RWPE2 (cell line): ENCODE data around the gene RASGRF2.

Source experiments
- ATAC-seq: fragments of 200-7000 bp; cut with Tn5 transposase; 3 replicates; pipeline ENCODE4 v1.9.1; 2021; ENCODE audit warnings: low read depth
- DNase-seq: peaks from one replicate; pipeline ENCODE4 v3.0.0-alpha.2; 2020; ENCODE audit warnings: low spot score
- H3K27ac ChIP-seq: fragments of 450-650 bp; 2 replicates; pipeline ENCODE4 v1.5.1; 2017; ENCODE audit warnings: mild to moderate bottlenecking; ENCODE audit not compliant: poor library complexity, severe bottlenecking
- H3K27me3 ChIP-seq: fragments of 250-450 bp; sonication (Bioruptor Pico); 2 replicates; pipeline ENCODE4 v1.5.1; 2021; ENCODE audit warnings: mild to moderate bottlenecking, moderate library complexity; ENCODE audit not compliant: insufficient read depth, poor library complexity, severe bottlenecking
- H3K36me3 ChIP-seq: fragments of 250-450 bp; sonication (Bioruptor Pico); 2 replicates; pipeline ENCODE4 v1.5.1; 2020; ENCODE audit warnings: low read depth, mild to moderate bottlenecking, moderate library complexity
- H3K4me1 ChIP-seq: fragments of 250-450 bp; sonication (Bioruptor Pico); 2 replicates; pipeline ENCODE4 v1.5.1; 2021; ENCODE audit warnings: mild to moderate bottlenecking, moderate library complexity; ENCODE audit not compliant: insufficient read depth, poor library complexity, severe bottlenecking
- H3K4me3 ChIP-seq: fragments of 250-450 bp; sonication (Bioruptor Pico); 2 replicates; pipeline ENCODE4 v1.5.1; 2021; ENCODE audit warnings: mild to moderate bottlenecking, moderate library complexity; ENCODE audit not compliant: severe bottlenecking
- H3K9me3 ChIP-seq: fragments of 250-450 bp; sonication (Bioruptor Pico); 2 replicates; pipeline ENCODE4 v1.5.1; 2021; ENCODE audit warnings: mild to moderate bottlenecking, moderate library complexity; ENCODE audit not compliant: severe bottlenecking
- TF ChIP-seq, protein P1 (sequence below): fragments of 450-650 bp; IDR thresholded peaks from one replicate; pipeline ENCODE4 v1.5.1; 2017; ENCODE audit warnings: mild to moderate bottlenecking, moderate library complexity; ENCODE audit not compliant: poor library complexity, severe bottlenecking

RASGRF2 gene

GRCh38 chr5:80917631-80918030 lies 42.5 kb upstream of the RASGRF2 start:
- TF ChIP-seq, protein P1, sequence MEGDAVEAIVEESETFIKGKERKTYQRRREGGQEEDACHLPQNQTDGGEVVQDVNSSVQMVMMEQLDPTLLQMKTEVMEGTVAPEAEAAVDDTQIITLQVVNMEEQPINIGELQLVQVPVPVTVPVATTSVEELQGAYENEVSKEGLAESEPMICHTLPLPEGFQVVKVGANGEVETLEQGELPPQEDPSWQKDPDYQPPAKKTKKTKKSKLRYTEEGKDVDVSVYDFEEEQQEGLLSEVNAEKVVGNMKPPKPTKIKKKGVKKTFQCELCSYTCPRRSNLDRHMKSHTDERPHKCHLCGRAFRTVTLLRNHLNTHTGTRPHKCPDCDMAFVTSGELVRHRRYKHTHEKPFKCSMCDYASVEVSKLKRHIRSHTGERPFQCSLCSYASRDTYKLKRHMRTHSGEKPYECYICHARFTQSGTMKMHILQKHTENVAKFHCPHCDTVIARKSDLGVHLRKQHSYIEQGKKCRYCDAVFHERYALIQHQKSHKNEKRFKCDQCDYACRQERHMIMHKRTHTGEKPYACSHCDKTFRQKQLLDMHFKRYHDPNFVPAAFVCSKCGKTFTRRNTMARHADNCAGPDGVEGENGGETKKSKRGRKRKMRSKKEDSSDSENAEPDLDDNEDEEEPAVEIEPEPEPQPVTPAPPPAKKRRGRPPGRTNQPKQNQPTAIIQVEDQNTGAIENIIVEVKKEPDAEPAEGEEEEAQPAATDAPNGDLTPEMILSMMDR, result no peak
- H3K4me3 ChIP-seq, result no peak overlapping the region
- no peaks in the 10 kb centered on the region for H3K4me1 ChIP-seq
- no peak overlapping the region for H3K27ac ChIP-seq
- no peaks in the 10 kb centered on the region for H3K27me3 ChIP-seq
- ATAC-seq, result no peak
- no peak for DNase-seq
- H3K36me3 ChIP-seq, result no peaks in the 10 kb centered on the region
- H3K9me3 ChIP-seq, result no peaks in the 10 kb centered on the region

GRCh38 chr5:80919678-80920196 lies 40.4 kb upstream of the RASGRF2 start:
- ATAC-seq (peak; percentile 27; the same call in 1 of the 3 replicates), DNase-seq (no peak)
- TF ChIP-seq, protein P1, result no peak
- Histone ChIP-seq H3K27me3 (no peaks in the 10 kb centered on the region), H3K9me3 (no peaks in the 10 kb centered on the region), H3K27ac (no peak overlapping the region), H3K4me1 (no peaks in the 10 kb centered on the region), H3K36me3 (no peaks in the 10 kb centered on the region), H3K4me3 (no peak overlapping the region)

GRCh38 chr5:80920333-80920732 lies 39.8 kb upstream of the RASGRF2 start:
- H3K36me3 ChIP-seq, result no peaks in the 10 kb centered on the region
- TF ChIP-seq, protein P1, result no peak
- H3K4me3 ChIP-seq, result no peak overlapping the region
- no peaks in the 10 kb centered on the region for H3K4me1 ChIP-seq
- ATAC-seq (no peak), DNase-seq (no peak)
- no peaks in the 10 kb centered on the region for H3K9me3 ChIP-seq
- H3K27ac ChIP-seq, result no peak overlapping the region
- H3K27me3 ChIP-seq, result no peaks in the 10 kb centered on the region

- TF ChIP-seq, protein P1, result no peak
- ATAC-seq (no peak), DNase-seq (no peak)
- Histone ChIP-seq H3K9me3 (no peaks in the 10 kb centered on the region), H3K27ac (no peak overlapping the region), H3K4me3 (no peak overlapping the region), H3K36me3 (no peaks in the 10 kb centered on the region), H3K27me3 (no peaks in the 10 kb centered on the region), H3K4me1 (no peaks in the 10 kb centered on the region)
These were observed 39.1 kb upstream of the RASGRF2 start for GRCh38 chr5:80921026-80921425.

DNA sequence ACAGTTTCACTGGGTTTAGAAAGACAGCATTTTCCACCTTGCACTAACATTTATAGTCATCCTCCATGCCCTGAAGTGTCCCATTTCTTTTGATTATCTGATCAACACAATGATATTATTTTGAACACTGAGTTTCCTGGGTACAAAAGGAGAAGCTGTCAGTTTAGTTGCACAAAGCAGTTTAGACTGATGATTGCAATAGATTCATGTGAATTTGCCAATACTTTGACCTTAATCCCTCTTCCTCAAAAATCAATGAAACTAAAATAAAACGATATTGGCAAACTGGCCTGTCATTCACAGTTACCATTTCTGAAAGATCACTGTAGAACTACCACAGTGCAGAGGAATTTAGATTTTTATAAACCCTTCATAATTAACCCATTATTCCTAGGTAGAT lies 34.2 kb upstream of the RASGRF2 start:
- no peak for ATAC-seq
- no peaks in the 10 kb centered on the region for H3K9me3 ChIP-seq

More for the DNA sequence above, 34.2 kb upstream of the RASGRF2 start:
- DNase-seq, result no peak
- no peaks in the 10 kb centered on the region for H3K27me3 ChIP-seq
- H3K36me3 ChIP-seq, result no peaks in the 10 kb centered on the region
- H3K4me1 ChIP-seq, result no peaks in the 10 kb centered on the region
- H3K27ac ChIP-seq, result no peak overlapping the region
- TF ChIP-seq, protein P1, result no peak
- no peak overlapping the region for H3K4me3 ChIP-seq
